Lower leg skin (tissue), 4 donors: ENCODE data around the gene CREB5. TPM values are rescaled to one million over a fixed set of nuclear protein-coding genes. Genes with fewer than 3 reads are reported as not detected.

ENCODE experiments used
- DNase-seq, 2 donors: peaks; one replicate each; pipeline ENCODE4 v3.0.0-alpha.2; 2019; ENCODE audit warnings: low spot score in 2 of 2
- H3K4me3 ChIP-seq: fragments of 200-600 bp; sonication (generic); 2 replicates; pipeline ENCODE4 v1.5.1; 2017; ENCODE audit warnings: mild to moderate bottlenecking, low read depth; ENCODE audit not compliant: poor library complexity, severe bottlenecking
- POLR2A ChIP-seq, 2 donors: fragments of 450-650 bp; IDR thresholded peaks; one replicate each; pipeline ENCODE4 v1.6.1; 2016 to 2017; ENCODE audit warnings: antibody characterized with exemption in 2 of 2, mild to moderate bottlenecking in 1 of 2, moderate library complexity in 1 of 2
- WGBS, 2 donors: methylation state at CpG; one replicate each; pipeline ENCODE4 v1.1.5; 2018; 5-methylcytosine and 5-hydroxymethylcytosine counted together
- intact Hi-C: fragments of 100-400 bp; cut with DNase I; formaldehyde crosslinking; loops from one replicate; pipeline ENCODE4 v1.15.0; 2023; ENCODE audit warnings: low total_unique reads
- total RNA-seq, 4 donors: library from RNA; depleted of rRNA; stranded (reverse); fragments of >200 nt; gene quantifications; one replicate each; pipeline ENCODE4 v1.1.0, GENCODE V29; 2016
- TF ChIP-seq, protein P1 (sequence below), 3 donors: fragments of 450-650 bp; IDR thresholded peaks; one replicate each; pipeline ENCODE4 v1.5.1; 2016; ENCODE audit warnings: antibody characterized with exemption in 3 of 3, mild to moderate bottlenecking in 3 of 3, moderate library complexity in 2 of 3

The CREB5 gene
- total RNA-seq, 4 donors from 2014 or later: 2.5 to 15.0 (median 5.4) TPM

DNA sequence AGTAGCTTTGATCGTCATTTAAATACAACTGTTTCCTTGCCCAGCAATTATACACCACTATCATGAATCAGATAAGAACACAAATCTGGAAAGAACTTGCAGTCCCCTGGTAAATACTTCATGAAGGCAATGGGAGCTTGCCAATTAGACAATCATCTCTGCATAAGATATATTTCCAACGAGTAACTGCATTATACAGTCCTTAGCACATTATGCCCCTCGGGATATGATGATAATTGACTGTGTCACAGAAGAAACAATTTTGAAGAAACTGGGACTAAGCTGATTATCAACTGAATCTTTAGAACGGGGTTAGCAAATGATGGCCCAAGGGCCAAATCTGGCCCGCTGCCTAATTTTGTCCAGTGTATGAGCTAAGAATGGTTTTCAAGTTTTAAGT is 390.1 kb downstream of the CREB5 start:
- TF ChIP-seq, protein P1, sequence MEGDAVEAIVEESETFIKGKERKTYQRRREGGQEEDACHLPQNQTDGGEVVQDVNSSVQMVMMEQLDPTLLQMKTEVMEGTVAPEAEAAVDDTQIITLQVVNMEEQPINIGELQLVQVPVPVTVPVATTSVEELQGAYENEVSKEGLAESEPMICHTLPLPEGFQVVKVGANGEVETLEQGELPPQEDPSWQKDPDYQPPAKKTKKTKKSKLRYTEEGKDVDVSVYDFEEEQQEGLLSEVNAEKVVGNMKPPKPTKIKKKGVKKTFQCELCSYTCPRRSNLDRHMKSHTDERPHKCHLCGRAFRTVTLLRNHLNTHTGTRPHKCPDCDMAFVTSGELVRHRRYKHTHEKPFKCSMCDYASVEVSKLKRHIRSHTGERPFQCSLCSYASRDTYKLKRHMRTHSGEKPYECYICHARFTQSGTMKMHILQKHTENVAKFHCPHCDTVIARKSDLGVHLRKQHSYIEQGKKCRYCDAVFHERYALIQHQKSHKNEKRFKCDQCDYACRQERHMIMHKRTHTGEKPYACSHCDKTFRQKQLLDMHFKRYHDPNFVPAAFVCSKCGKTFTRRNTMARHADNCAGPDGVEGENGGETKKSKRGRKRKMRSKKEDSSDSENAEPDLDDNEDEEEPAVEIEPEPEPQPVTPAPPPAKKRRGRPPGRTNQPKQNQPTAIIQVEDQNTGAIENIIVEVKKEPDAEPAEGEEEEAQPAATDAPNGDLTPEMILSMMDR (IDR thresholded peaks at IDR 0.05): no peak
- no peak for TF ChIP-seq POLR2A (IDR thresholded peaks at IDR 0.05)
- DNase-seq: no peak
- WGBS, 2 donors: 47 to 49% methylated on average over 5 of the region's 5 CpGs
- intact Hi-C loops: no loop called here
- H3K4me3 ChIP-seq: no peak overlapping the region

GRCh38 chr7:28804157-28804556 is 391.8 kb downstream of the CREB5 start:
- TF ChIP-seq POLR2A (IDR thresholded peaks at IDR 0.05): no peak
- TF ChIP-seq, protein P1 (IDR thresholded peaks at IDR 0.05): no peak
- no peak overlapping the region for H3K4me3 ChIP-seq
- no peak for DNase-seq
- intact Hi-C loops: no loop called here
- 96 to 98% methylated on average over 8 of the region's 8 CpGs for WGBS, 2 donors

- WGBS, 2 donors: 68 to 71% methylated on average over 4 of the region's 4 CpGs
- intact Hi-C loops: no loop called here
- H3K4me3 ChIP-seq: no peak overlapping the region
- no peak for DNase-seq
- TF ChIP-seq, protein P1 (IDR thresholded peaks at IDR 0.05): no peak
- TF ChIP-seq POLR2A (IDR thresholded peaks at IDR 0.05): no peak
Observed at GRCh38 chr7:28804990-28805389, 392.7 kb downstream of the CREB5 start.

- intact Hi-C loops: no loop called here
- TF ChIP-seq, protein P1 (IDR thresholded peaks at IDR 0.05): no peak
- H3K4me3 ChIP-seq: no peak overlapping the region
- WGBS, 2 donors: 75 to 78% methylated on average over 7 of the region's 7 CpGs
- no peak for DNase-seq
Observed at GRCh38 chr7:28806841-28807240, 394.5 kb downstream of the CREB5 start.

GRCh38 chr7:28807396-28807994 is 395.2 kb downstream of the CREB5 start:
- TF ChIP-seq, protein P1 (IDR thresholded peaks at IDR 0.05): no peak
- no peak for TF ChIP-seq POLR2A (IDR thresholded peaks at IDR 0.05)
- 97% methylated on average over 6 of the region's 6 CpGs for WGBS, 2 donors
- DNase-seq: no peak
- H3K4me3 ChIP-seq: no peak overlapping the region
- intact Hi-C loops: no loop called here
